SK-N-SH (cell line): ENCODE measurements around the gene AKAP9. TPM values are rescaled to one million over a fixed set of nuclear protein-coding genes. Genes with fewer than 3 reads are reported as not detected.
"Not testable (repeated sequence)": the region's sequence is repeated elsewhere in the genome, so short reads cannot be mapped to it uniquely, and the experiment has no call there.

Experiments used
- CTCF ChIA-PET: fragments of 300-600, 350-600 bp; formaldehyde crosslinking; extraction: SDS; loops from one replicate; lab custom pipeline; 2021; lab: Yijun Ruan, JAX
- POLR2A ChIA-PET: fragments of 350-600 bp; sonication (Branson Sonifier 250); formaldehyde crosslinking; extraction: SDS; loops from one replicate; lab custom pipeline; 2020; ENCODE audit warnings: antibody characterized with exemption, inconsistent platforms; lab: Yijun Ruan, JAX
- DNase-seq: peaks from one replicate; pipeline ENCODE4 v3.0.0; 2012
- H2AFZ ChIP-seq: fragments of 200-600 bp; sonication (generic); 2 replicates; pipeline ENCODE4 v1.8.1; 2016; ENCODE audit warnings: antibody characterized with exemption, mild to moderate bottlenecking, low read depth
- H3F3A ChIP-seq: fragments of 200-600 bp; sonication (generic); replicated peaks from 2 replicates; pipeline ENCODE3; 2016; ENCODE audit warnings: antibody characterized with exemption, mild to moderate bottlenecking; ENCODE audit not compliant: insufficient read depth
- H3K27ac ChIP-seq, 2 experiments: fragments of 200-500 bp in 1 of 2; fragments of 200-600 bp in 1 of 2; sonication (Bioruptor generic) in 1 of 2; sonication (generic), shearing (Covaris generic) in 1 of 2; 2 replicates each; pipeline versions ENCODE4 v1.5.1 to v1.6.1; 2014 to 2016; ENCODE audit warnings: low read depth in 2 of 2, inconsistent platforms in 1 of 2, low read length in 1 of 2, mild to moderate bottlenecking in 1 of 2, mixed read lengths in 1 of 2
- H3K27me3 ChIP-seq: fragments of 200-600 bp; sonication (generic), shearing (Covaris generic); 2 replicates; pipeline ENCODE4 v1.6.1; 2016; ENCODE audit warnings: mixed run types; ENCODE audit not compliant: insufficient read depth
- H3K36me3 ChIP-seq, 2 experiments: fragments of 200-500 bp in 1 of 2; fragments of 200-600 bp in 1 of 2; sonication (Bioruptor generic) in 1 of 2; sonication (generic) in 1 of 2; replicated peaks in 1 of 2; 2 replicates each; pipeline versions ENCODE3 to v1.5.1; 2014 to 2016; ENCODE audit warnings: low read length in 1 of 2, mild to moderate bottlenecking in 1 of 2; ENCODE audit not compliant: insufficient read depth in 2 of 2, control insufficient read depth in 1 of 2
- H3K4me1 ChIP-seq, 2 experiments: fragments of 200-500 bp in 1 of 2; fragments of 200-600 bp in 1 of 2; sonication (Bioruptor generic) in 1 of 2; sonication (generic), shearing (Covaris generic) in 1 of 2; 2 replicates each; pipeline versions ENCODE4 v1.5.1 to v1.6.1; 2014 to 2016; ENCODE audit warnings: low read depth in 1 of 2, low read length in 1 of 2, mixed run types in 1 of 2; ENCODE audit not compliant: insufficient read depth in 2 of 2, control insufficient read depth in 1 of 2
- H3K4me2 ChIP-seq: fragments of 200-600 bp; sonication (generic), shearing (Covaris generic); 2 replicates; pipeline ENCODE4 v1.6.1; 2017; ENCODE audit warnings: mixed run types
- H3K4me3 ChIP-seq, 2 experiments: fragments of 200-500 bp in 1 of 2; fragments of 200-600 bp in 1 of 2; sonication (Bioruptor generic) in 1 of 2; sonication (generic), shearing (Covaris generic) in 1 of 2; 2 replicates each; pipeline versions ENCODE4 v1.5.1 to v1.8.1; 2014 to 2016; ENCODE audit warnings: low read depth in 2 of 2, inconsistent platforms in 1 of 2, low read length in 1 of 2, mild to moderate bottlenecking in 1 of 2, mixed read lengths in 1 of 2, moderate library complexity in 1 of 2
- H3K79me2 ChIP-seq: fragments of 200-600 bp; sonication (generic); 2 replicates; pipeline ENCODE4 v1.8.1; 2017; ENCODE audit warnings: mild to moderate bottlenecking; ENCODE audit not compliant: insufficient read depth
- H3K9ac ChIP-seq: fragments of 200-600 bp; sonication (generic); 2 replicates; pipeline ENCODE4 v1.6.1; 2017; ENCODE audit warnings: mixed run types
- H3K9me2 ChIP-seq: fragments of 200-600 bp; sonication (generic); 2 replicates; pipeline ENCODE4 v1.6.1; 2017; ENCODE audit warnings: mixed run types
- H3K9me3 ChIP-seq: fragments of 200-600 bp; sonication (generic); 2 replicates; pipeline ENCODE4 v1.6.1; 2017; ENCODE audit warnings: mixed run types, mild to moderate bottlenecking, moderate library complexity
- H4K20me1 ChIP-seq: fragments of 200-600 bp; sonication (generic); 2 replicates; pipeline ENCODE4 v1.6.1; 2017; ENCODE audit warnings: mild to moderate bottlenecking, mixed run types; ENCODE audit not compliant: insufficient read depth
- EP300 ChIP-seq, 2 experiments: IDR thresholded peaks; 2 replicates each; pipeline versions ENCODE4 v1.4.0 to v1.6.1; 2012; ENCODE audit warnings: borderline replicate concordance in 1 of 2, low read depth in 1 of 2, low read length in 1 of 2
- GABPA ChIP-seq: IDR thresholded peaks from 2 replicates; pipeline ENCODE4 v1.4.0; 2012; ENCODE audit warnings: low read depth, mild to moderate bottlenecking
- MXI1 ChIP-seq: IDR thresholded peaks from 2 replicates; pipeline ENCODE4 v1.6.1; 2012; ENCODE audit warnings: mild to moderate bottlenecking, low read depth, low read length, improper control_type of control experiment
- NRF1 ChIP-seq: IDR thresholded peaks from 2 replicates; pipeline ENCODE4 v1.6.1; 2012; ENCODE audit warnings: low read depth, mild to moderate bottlenecking, low read length
- POLR2AphosphoS5 ChIP-seq: IDR thresholded peaks from 2 replicates; pipeline ENCODE4 v1.6.1; 2012; ENCODE audit warnings: low read depth, low read length
- RAD21 ChIP-seq: IDR thresholded peaks from 2 replicates; pipeline ENCODE4 v1.6.1; 2012; ENCODE audit warnings: mild to moderate bottlenecking, low read length
- RCOR1 ChIP-seq: fragments of 150-350 bp; IDR thresholded peaks from 2 replicates; pipeline ENCODE4 v1.6.1; 2017; ENCODE audit warnings: antibody characterized with exemption, low read length
- RXRA ChIP-seq: IDR thresholded peaks from 2 replicates; pipeline ENCODE4 v1.4.0; 2012; ENCODE audit warnings: low read depth, mild to moderate bottlenecking, borderline replicate concordance
- TEAD4 ChIP-seq: IDR thresholded peaks from 2 replicates; pipeline ENCODE4 v1.4.0; 2012; ENCODE audit warnings: mild to moderate bottlenecking, borderline replicate concordance; ENCODE audit not compliant: insufficient read depth
- WGBS: methylation state at CpG from one replicate; pipeline ENCODE4 v1.1.6; 2017; ENCODE audit warnings: low lambda C conversion rate; 5-methylcytosine and 5-hydroxymethylcytosine counted together
- polyA plus RNA-seq, 3 experiments: library from polyadenylated mRNA; depleted of rRNA; stranded (reverse); fragments of >200 nt; gene quantifications; 2 replicates each; pipeline ENCODE4 v1.2.3, GENCODE V29; 2012
- TF ChIP-seq, protein P1 (sequence below): IDR thresholded peaks from 2 replicates; pipeline ENCODE4 v1.6.1; 2012; ENCODE audit warnings: mild to moderate bottlenecking, low read depth, low read length, moderate library complexity

AKAP9 gene
- polyA plus RNA-seq, 1 of the 3 experiments (the other 2 are of a cell fraction): 13.1 TPM

DNA sequence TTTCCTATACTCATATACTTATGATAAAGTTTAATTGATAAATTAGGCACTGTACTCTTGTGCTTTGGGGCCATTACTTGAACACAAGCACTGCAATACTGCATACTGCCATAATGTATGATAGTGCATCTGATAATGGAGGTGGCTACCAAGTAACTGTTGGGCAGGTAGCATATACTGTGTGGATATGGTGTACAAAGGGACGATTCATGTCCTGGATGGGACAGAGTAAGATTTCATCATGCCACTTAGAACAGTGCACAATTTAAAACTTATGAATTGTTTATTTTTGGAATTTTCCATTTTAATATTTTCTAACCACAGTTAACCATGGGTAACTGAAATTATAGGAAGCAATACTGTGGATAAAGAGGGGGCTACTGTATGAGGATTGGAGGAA, 38.9 kb downstream of the AKAP9 start:
- WGBS: 92% methylated on average over 1 of the region's 1 CpG

DNA sequence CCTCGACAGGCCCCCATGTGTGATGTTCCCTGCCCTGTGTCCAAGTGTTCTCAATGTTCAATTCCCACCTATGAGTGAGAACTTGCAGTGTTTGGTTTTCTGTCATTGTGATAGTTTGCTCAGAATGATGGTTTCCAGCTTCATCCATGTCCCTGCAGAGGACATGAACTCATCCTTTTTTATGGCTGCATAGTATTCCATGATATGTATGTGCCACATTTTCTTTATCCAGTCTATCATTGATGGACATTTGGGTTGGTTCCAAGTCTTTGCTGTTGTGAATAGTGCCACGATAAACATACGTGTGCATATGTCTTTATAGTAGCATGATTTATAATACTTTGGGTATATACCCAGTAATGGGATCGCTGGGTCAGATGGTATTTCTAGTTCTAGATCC, 41.7 kb downstream of the AKAP9 start:
- H2AFZ ChIP-seq, H3K4me1 ChIP-seq, POLR2A ChIA-PET, H3K4me2 ChIP-seq, DNase-seq, H3K27me3 ChIP-seq, H3K9me3 ChIP-seq, CTCF ChIA-PET, H3K27ac ChIP-seq, H3K4me3 ChIP-seq, H4K20me1 ChIP-seq, H3K9ac ChIP-seq, H3K9me2 ChIP-seq: not testable (repeated sequence)
- peaks cover 14% of the 10 kb centered on the region for H3F3A ChIP-seq
- 100% methylated on average over 4 of the region's 4 CpGs for WGBS
- H3K36me3 ChIP-seq: peaks cover 0 to 18% of the 10 kb centered on the region in 2 experiments
- H3K79me2 ChIP-seq: peaks cover 59% of the 10 kb centered on the region

More for the DNA sequence above, 38.9 kb downstream of the AKAP9 start:
- Histone ChIP-seq H3K27me3 (no peaks in the 10 kb centered on the region), H3K4me3 (no peak overlapping the region), H3K36me3 (peaks cover 0 to 32% of the 10 kb centered on the region in 2 experiments), H3K4me1 (no peaks in the 10 kb centered on the region), H4K20me1 (no peaks in the 10 kb centered on the region), H2AFZ (no peak overlapping the region), H3K9me3 (no peaks in the 10 kb centered on the region), H3K9ac (no peak overlapping the region), H3K9me2 (no peaks in the 10 kb centered on the region), H3K4me2 (no peak overlapping the region), H3K27ac (no peak overlapping the region), H3K79me2 (peaks cover 42% of the 10 kb centered on the region), H3F3A (peaks cover 10% of the 10 kb centered on the region)
- TF ChIP-seq, protein P1, sequence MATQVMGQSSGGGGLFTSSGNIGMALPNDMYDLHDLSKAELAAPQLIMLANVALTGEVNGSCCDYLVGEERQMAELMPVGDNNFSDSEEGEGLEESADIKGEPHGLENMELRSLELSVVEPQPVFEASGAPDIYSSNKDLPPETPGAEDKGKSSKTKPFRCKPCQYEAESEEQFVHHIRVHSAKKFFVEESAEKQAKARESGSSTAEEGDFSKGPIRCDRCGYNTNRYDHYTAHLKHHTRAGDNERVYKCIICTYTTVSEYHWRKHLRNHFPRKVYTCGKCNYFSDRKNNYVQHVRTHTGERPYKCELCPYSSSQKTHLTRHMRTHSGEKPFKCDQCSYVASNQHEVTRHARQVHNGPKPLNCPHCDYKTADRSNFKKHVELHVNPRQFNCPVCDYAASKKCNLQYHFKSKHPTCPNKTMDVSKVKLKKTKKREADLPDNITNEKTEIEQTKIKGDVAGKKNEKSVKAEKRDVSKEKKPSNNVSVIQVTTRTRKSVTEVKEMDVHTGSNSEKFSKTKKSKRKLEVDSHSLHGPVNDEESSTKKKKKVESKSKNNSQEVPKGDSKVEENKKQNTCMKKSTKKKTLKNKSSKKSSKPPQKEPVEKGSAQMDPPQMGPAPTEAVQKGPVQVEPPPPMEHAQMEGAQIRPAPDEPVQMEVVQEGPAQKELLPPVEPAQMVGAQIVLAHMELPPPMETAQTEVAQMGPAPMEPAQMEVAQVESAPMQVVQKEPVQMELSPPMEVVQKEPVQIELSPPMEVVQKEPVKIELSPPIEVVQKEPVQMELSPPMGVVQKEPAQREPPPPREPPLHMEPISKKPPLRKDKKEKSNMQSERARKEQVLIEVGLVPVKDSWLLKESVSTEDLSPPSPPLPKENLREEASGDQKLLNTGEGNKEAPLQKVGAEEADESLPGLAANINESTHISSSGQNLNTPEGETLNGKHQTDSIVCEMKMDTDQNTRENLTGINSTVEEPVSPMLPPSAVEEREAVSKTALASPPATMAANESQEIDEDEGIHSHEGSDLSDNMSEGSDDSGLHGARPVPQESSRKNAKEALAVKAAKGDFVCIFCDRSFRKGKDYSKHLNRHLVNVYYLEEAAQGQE: no peak
- TF ChIP-seq MXI1: no peak
- TF ChIP-seq RXRA: no peak
- no peak for TF ChIP-seq NRF1
- TF ChIP-seq TEAD4: no peak
- no peak for TF ChIP-seq GABPA
- no peak for TF ChIP-seq EP300 (IDR thresholded peaks at IDR 0.05; ENCODE audit: borderline replicate concordance in 1 of 2, low read depth in 1 of 2, low read length in 1 of 2)
- TF ChIP-seq RAD21: no peak
- no peak for TF ChIP-seq RCOR1
- no peak for TF ChIP-seq POLR2AphosphoS5
- no peak for DNase-seq
- CTCF ChIA-PET: no interaction called here
- POLR2A ChIA-PET: no interaction called here
